Stimulated activated CD4-positive, alpha-beta T cell treated with anti-CD3 and anti-CD28 coated beads, Interleukin-4, amount 100 ng/mL, for 24 hours (primary cell): Measurements from ENCODE around the gene PDXK.

ENCODE experiments used
- DNase-seq: peaks from one replicate; pipeline ENCODE4 v3.0.0-alpha.2; 2020

PDXK gene

DNA sequence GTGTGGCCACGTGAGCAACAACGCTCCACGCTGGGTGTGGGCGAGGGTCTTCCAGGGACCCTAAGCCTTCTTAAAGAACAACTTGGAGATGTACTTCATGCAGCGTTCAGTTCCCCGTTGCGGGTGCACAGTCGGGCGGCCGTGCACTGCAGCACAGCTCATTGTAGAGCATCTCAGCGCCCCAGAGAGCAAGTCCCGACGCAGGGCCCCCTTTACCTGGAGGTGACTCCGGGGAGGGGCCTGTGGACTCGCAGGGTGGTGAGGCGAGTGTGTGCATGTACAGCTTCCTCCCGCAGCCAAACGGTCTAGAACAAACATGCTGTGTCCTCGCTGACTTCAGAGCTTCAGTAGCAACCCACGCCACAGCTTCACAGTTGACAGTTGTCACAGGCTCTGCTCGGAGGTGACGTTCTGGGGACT lies 89.9 kb downstream of the PDXK start:
- DNase-seq: no peak

DNA sequence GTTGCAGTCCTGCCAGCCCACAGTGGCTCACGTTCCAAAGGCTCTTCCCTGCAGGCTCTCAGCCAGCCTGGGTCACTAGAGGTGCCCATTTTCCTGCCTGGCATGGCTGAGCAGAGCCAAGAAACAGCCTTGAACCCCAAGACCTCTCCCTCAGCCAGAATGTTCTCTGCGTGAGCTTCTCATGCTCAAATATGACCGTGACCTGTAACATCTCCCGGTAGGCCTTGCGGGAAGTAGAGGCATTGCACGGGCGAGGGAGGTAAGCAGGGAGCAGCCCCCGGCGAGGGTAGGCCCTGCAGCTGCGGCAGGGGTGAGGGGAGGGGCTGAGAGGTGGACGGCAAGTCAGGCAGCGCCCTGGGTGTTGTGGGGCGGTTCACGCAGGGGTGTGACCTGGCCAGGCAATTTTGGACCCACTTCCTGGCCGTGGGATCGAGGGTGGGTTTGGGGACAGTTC lies 90.4 kb downstream of the PDXK start:
- no peak for DNase-seq

DNA sequence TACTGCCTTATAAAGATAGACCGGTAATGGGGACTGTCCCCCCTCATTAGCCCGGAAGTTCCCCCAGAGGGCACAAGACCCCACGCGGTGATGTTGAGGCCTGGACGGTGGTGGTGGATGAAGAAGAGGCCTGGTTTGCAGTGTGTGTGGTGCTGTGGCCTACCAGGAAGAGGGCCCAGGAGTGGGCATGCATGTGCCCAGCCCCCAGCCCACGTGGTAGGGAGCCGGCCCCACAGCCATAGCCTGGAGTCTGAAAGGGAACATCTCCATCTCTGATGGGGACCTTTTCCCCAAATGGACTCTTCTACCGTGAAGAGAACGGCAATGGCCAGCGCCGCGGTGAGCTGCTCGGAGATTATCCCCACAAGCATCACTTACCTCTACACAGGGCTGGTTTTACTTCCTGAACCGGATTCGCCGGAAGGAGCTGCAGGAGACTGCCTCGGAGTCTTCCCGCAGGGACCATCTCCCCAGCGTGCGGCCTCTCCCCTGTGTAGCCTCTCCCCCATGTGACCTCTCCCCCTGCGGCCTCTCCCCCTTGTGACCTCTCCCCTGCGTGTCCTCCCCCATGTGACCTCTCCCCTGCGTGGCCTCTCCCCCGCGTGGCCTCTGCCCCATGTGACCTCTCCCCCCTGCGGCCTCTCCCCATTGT lies 91.0 kb downstream of the PDXK start:
- DNase-seq: no peak

DNA sequence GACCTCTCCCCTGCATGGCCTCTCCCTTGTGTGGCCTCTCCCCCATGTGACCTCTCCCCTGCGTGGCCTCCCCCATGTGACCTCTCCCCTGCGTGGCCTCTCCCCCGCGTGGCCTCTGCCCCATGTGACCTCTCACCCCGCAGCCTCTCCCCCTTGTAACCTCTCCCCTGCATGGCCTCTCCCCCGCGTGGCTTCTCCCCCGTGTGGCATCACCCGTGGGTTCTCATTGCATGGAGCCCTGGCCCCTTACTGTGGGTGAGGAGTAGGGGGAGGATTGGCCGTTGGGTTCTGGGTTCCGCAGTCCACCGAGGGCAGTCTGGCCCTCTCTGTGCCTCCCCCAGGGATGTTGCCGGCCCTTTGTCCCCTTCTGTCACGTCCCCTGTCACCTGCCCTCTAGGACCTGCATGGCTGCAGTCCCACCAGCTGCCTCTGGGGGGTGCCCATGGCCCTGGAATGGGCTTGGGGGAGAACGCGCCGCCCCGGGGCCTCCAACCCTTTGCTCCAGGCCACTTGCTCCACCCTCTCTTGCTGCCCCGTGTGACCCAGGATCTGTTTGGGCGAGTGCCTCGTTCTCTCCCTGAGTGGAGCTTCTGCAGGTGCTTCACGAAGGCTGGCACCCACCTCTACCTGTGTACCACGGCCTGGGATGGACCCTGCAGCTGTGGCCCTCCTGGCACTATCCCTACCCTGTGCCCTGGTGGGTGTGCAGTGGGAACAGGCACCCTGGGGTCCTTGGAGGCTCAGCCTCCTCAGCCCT lies 91.8 kb downstream of the PDXK start:
- DNase-seq: peak; percentile 92

DNA sequence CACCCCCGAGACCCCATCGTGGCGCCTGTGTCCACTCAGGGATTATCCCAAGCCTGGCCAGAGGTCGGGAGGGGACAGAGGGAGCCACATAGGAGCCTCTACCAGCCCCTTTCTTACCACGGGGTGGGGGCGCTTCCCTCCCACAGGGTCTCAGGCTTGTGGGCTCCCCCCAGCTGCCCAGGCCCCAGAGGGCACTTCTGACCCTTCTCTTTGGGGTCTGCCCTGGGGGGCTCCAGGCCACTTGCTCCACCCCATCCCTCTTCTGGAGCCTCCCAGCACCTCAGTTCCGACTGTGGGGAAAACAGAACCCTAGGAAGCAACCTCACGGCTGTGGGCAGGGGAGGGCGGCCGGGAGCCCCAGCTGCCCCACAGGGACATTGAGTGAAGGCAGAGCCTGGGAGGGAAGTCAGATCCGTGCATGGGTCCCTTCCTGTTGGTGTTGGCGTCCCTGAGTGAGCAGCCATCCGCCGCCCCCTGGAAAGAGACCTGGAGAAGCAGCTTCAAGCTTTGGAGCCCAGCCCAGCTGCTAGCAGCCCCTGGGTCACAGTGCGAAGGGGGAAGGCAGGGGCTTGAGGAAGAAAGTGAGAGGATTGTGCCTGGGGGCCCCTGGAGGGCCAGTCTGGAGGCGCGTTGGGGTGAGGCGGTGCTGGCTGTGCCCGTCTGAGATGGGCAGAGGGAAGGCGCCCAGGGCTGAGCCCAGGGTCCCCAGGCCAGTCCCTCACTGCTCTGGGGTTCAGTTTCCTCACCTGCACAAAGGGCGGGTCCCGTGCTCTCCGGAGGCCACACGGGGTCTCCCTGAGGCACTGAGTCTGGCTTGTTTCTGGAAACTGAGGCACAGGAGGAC lies 92.6 kb downstream of the PDXK start:
- no peak for DNase-seq
